Upper lobe of left lung (tissue), 6 donors: ENCODE data around the gene CDKAL1. TPM values are rescaled to one million over a fixed set of nuclear protein-coding genes. Genes with fewer than 3 reads are reported as not detected.

ENCODE experiments used
- ATAC-seq, 2 donors: fragments of 200-7000 bp; cut with Tn5 transposase; one replicate each; pipeline ENCODE4 v1.9.1; 2022; ENCODE audit warnings: mild to moderate bottlenecking in 2 of 2, moderate library complexity in 2 of 2; ENCODE audit not compliant: low FRiP score in 2 of 2
- DNase-seq, 2 donors: peaks; one replicate each; pipeline ENCODE4 v3.0.0-alpha.2; 2019 to 2020
- H3K27ac ChIP-seq, 4 donors: fragments of 200-600 bp; sonication (generic); one replicate each; pipeline ENCODE4 v1.5.1; 2016 to 2019
- H3K27me3 ChIP-seq, 4 donors: fragments of 200-600 bp; sonication (generic); one replicate each; pipeline ENCODE4 v1.5.1; 2017 to 2019
- H3K36me3 ChIP-seq, 4 donors: fragments of 200-600 bp; sonication (generic); one replicate each; pipeline ENCODE4 v1.5.1; 2016 to 2019
- H3K4me1 ChIP-seq, 4 donors: fragments of 200-600 bp; sonication (generic); one replicate each; pipeline ENCODE4 v1.5.1; 2018 to 2019
- H3K4me3 ChIP-seq, 4 donors: fragments of 200-600 bp; sonication (generic); one replicate each; pipeline ENCODE4 v1.5.1; 2017 to 2019; ENCODE audit warnings: mild to moderate bottlenecking in 2 of 4, moderate library complexity in 1 of 4
- H3K9me3 ChIP-seq, 4 donors: fragments of 200-600 bp; sonication (generic); one replicate each; pipeline ENCODE4 v1.5.1; 2018 to 2019
- CTCF ChIP-seq, 6 experiments: fragments of 450-650 bp in 4 of 6; fragments of 200-600 bp in 2 of 6; sonication (generic) in 2 of 6; IDR thresholded peaks; one replicate each; pipeline ENCODE4 v1.5.1; 2016 to 2019; ENCODE audit warnings: antibody characterized with exemption in 6 of 6
- EP300 ChIP-seq, 4 donors: sonication (generic); formaldehyde crosslinking; IDR thresholded peaks; one replicate each; pipeline ENCODE4 v1.5.1; 2017; ENCODE audit warnings: antibody characterized with exemption in 4 of 4, control low read depth in 2 of 4
- POLR2A ChIP-seq, 4 donors: fragments of 450-650 bp; IDR thresholded peaks; one replicate each; pipeline ENCODE4 v1.5.1; 2016 to 2017; ENCODE audit warnings: antibody characterized with exemption in 4 of 4, mild to moderate bottlenecking in 2 of 4
- POLR2AphosphoS5 ChIP-seq, 2 donors: sonication (generic); formaldehyde crosslinking; IDR thresholded peaks; one replicate each; pipeline ENCODE4 v1.5.1; 2017; ENCODE audit warnings: antibody characterized with exemption in 2 of 2
- WGBS, 2 donors: methylation state at CpG; one replicate each; pipeline ENCODE4 v1.1.5; 2017 to 2018; 5-methylcytosine and 5-hydroxymethylcytosine counted together
- total RNA-seq, 6 donors: library from RNA; depleted of rRNA in 4 of 6; stranded (reverse); fragments of >200 nt in 4 of 6; gene quantifications; one replicate each; pipeline versions ENCODE4 v1.1.0 to v1.2.1, GENCODE V29; 2016 to 2021
- donor health status: DM: no; HTN: no; CAD: no; lungs with moderate emphysema.
- donor health status: DM: no; HTN: yes; CAD: no; lungs with severe emphysema.

The CDKAL1 gene
- total RNA-seq, 6 donors from 2014 or later, result 9.4 to 22.6 (median 13.8) TPM

- no peak for ATAC-seq
- H3K36me3 ChIP-seq, result no peaks in the 10 kb centered on the region
- TF ChIP-seq POLR2AphosphoS5 (IDR thresholded peaks at IDR 0.05) (no peak), POLR2A (IDR thresholded peaks at IDR 0.05) (no peak), CTCF (IDR thresholded peaks at IDR 0.05) (no peak), EP300 (IDR thresholded peaks at IDR 0.05) (no peak)
- no peaks in the 10 kb centered on the region for H3K4me1 ChIP-seq
- no peak for DNase-seq
- H3K4me3 ChIP-seq, result no peak overlapping the region
- H3K27ac ChIP-seq, result no peak overlapping the region
- no peaks in the 10 kb centered on the region for H3K9me3 ChIP-seq
- H3K27me3 ChIP-seq, result no peaks in the 10 kb centered on the region
Measured at GRCh38 chr6:20623761-20624160, 89.5 kb downstream of the CDKAL1 start.

GRCh38 chr6:20626165-20626564 is 91.9 kb downstream of the CDKAL1 start:
- Histone ChIP-seq H3K27me3 (no peaks in the 10 kb centered on the region), H3K36me3 (no peaks in the 10 kb centered on the region), H3K4me1 (no peaks in the 10 kb centered on the region), H3K27ac (no peak overlapping the region), H3K9me3 (no peaks in the 10 kb centered on the region), H3K4me3 (no peak overlapping the region)
- TF ChIP-seq POLR2AphosphoS5 (IDR thresholded peaks at IDR 0.05) (no peak), POLR2A (IDR thresholded peaks at IDR 0.05) (no peak), EP300 (IDR thresholded peaks at IDR 0.05) (no peak), CTCF (IDR thresholded peaks at IDR 0.05) (no peak)
- DNase-seq (no peak), ATAC-seq (no peak)

- no peak overlapping the region for H3K27ac ChIP-seq
- ATAC-seq, result no peak
- no peaks in the 10 kb centered on the region for H3K36me3 ChIP-seq
- H3K4me1 ChIP-seq, result no peaks in the 10 kb centered on the region
- no peaks in the 10 kb centered on the region for H3K9me3 ChIP-seq
- no peaks in the 10 kb centered on the region for H3K27me3 ChIP-seq
- DNase-seq, result no peak
- 94 to 100% methylated on average over 1 of the region's 1 CpG for WGBS, 2 donors
- TF ChIP-seq CTCF (IDR thresholded peaks at IDR 0.05), result no peak
- no peak for TF ChIP-seq POLR2A (IDR thresholded peaks at IDR 0.05)
- TF ChIP-seq POLR2AphosphoS5 (IDR thresholded peaks at IDR 0.05), result no peak
- no peak for TF ChIP-seq EP300 (IDR thresholded peaks at IDR 0.05)
- no peak overlapping the region for H3K4me3 ChIP-seq
Measured at GRCh38 chr6:20629509-20629908, 95.3 kb downstream of the CDKAL1 start.

GRCh38 chr6:20630136-20630535 is 95.9 kb downstream of the CDKAL1 start:
- Histone ChIP-seq H3K9me3 (no peaks in the 10 kb centered on the region), H3K27ac (no peak overlapping the region), H3K27me3 (no peaks in the 10 kb centered on the region), H3K36me3 (no peaks in the 10 kb centered on the region), H3K4me3 (no peak overlapping the region), H3K4me1 (no peaks in the 10 kb centered on the region)
- 78 to 96% methylated on average over 3 of the region's 3 CpGs for WGBS, 2 donors
- DNase-seq (no peak), ATAC-seq (no peak)
- TF ChIP-seq CTCF (IDR thresholded peaks at IDR 0.05), result no peak
- no peak for TF ChIP-seq EP300 (IDR thresholded peaks at IDR 0.05)
- TF ChIP-seq POLR2AphosphoS5 (IDR thresholded peaks at IDR 0.05), result no peak
- no peak for TF ChIP-seq POLR2A (IDR thresholded peaks at IDR 0.05)

- no peaks in the 10 kb centered on the region for H3K36me3 ChIP-seq
- H3K4me3 ChIP-seq, result no peak overlapping the region
- H3K9me3 ChIP-seq, result no peaks in the 10 kb centered on the region
- DNase-seq, result no peak
- no peak for TF ChIP-seq POLR2A (IDR thresholded peaks at IDR 0.05)
- H3K4me1 ChIP-seq, result no peaks in the 10 kb centered on the region
- no peak for ATAC-seq
- WGBS, 2 donors, result 53 to 70% methylated on average over 3 of the region's 3 CpGs
- no peaks in the 10 kb centered on the region for H3K27me3 ChIP-seq
- H3K27ac ChIP-seq, result no peak overlapping the region
Measured at GRCh38 chr6:20630617-20631548, 96.6 kb downstream of the CDKAL1 start.
